ENCODE measurements around the gene ZCCHC14.
"Not testable (repeated sequence)": the region's sequence is repeated elsewhere in the genome, so short reads cannot be mapped to it uniquely, and the experiment has no call there.

Gene ZCCHC14

DNA sequence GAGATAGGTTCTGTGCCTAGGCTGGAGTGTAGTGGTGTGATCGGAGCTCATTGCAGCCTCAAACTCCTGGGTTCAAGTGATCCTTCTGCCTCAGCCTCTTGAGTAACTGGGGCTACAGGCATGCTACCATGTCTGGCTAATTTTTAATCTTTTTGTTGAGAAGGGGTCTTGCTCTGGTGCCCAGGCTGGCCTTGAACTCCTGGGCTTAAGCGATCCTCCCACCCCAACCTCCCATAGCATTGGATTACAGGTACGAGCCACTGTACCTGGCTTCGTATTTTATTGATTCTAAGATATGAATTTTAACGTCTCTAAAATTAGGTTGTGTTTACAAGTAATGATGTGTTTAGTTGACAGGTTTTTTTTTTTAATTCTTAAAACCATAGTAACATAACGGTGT lies 30.8 kb upstream of the ZCCHC14 start:
- not testable (repeated sequence) for DNase-seq

DNA sequence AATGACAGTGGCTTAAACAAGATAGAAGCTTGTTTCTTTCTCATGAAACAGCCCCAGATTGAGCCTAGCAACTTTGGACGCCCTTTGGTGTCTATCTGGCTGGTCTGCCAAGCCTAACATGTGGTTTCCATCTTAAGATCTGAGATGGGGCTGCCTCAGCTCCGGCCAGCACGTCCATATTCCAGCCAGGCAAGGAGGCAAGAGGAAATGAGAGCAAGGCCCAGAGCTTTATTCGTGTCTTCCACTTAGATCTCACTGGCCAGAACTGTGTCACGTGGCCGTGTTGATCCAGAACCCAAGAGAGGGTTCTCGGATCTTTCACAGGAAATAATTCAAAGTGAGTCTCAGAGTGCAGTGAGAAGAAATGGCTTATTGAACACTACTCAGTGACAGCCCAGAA lies 28.9 kb upstream of the ZCCHC14 start:
- not testable (repeated sequence) for DNase-seq

DNA sequence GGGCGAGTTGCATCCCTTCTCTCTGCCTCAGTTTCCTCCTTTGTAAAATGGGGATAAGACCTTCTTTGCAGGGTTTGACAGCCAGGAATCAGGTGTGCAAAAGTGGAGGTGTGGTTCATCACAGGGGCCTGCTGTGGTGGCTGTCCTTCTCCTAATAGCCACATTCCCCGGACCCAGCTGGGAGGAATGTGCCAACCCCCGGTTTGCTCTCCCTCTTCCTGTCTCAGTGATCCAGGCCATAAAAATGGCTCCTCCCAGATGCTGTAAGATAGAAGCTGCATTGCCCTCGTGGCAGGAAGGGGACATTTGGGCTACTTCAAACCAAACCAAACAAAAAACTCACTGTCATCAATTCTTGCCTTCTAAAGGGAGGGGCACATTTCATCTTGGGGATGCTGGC lies 26.3 kb upstream of the ZCCHC14 start:
- DNase-seq: not testable (repeated sequence)

- DNase-seq: not testable (repeated sequence)
These were observed 25.7 kb upstream of the ZCCHC14 start for GRCh38 chr16:87518430-87519051.

GRCh38 chr16:87517610-87518429 lies 25.0 kb upstream of the ZCCHC14 start:
- DNase-seq: peak; percentile 13

GRCh38 chr16:87516361-87516760 lies 23.5 kb upstream of the ZCCHC14 start:
- no peak for DNase-seq

DNA sequence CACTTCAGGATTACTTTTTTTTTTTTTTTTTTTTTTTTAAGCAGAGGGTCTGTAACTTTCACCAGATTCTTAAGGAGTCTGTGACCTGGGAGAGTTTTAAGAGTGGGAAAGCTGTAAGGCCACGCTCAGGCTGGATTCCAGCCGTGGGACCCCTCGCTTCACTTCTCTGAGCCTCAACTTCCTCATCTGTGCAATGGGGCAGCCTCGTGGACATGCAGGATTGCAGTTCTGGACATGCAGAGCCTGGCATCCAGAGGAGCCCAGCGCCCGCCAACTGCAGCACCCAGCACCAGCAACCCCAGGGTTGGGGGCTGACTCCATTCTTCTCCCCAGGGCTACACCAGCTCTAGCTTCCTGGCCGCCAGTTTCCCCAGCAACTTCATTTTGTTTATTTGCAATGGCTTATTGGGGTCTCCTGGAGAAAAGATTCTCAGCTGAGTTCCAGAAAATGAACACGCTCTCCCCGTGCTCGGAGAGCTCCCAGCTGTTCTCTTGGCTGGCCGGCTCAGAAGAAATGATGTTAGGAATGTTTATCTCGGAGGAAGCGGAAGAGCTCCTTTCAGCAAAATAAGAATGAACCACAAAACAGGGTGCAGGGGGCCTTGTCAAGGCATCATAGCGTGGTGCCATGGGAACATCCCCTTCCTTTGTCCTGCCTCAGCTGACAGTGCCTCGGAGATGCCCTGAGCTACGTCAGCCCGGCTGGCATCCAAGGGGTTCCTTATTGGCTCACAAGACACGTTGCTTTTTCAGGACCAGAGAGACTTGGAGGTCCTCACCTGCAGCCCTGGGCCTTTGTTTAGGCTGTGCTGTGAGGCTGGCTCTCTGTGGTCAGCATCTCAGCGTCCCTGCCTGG lies 22.9 kb upstream of the ZCCHC14 start:
- DNase-seq: no peak

- DNase-seq: not testable (repeated sequence)
These were observed 17.0 kb upstream of the ZCCHC14 start for GRCh38 chr16:87509778-87510177.

- DNase-seq: no peak
These were observed 14.7 kb upstream of the ZCCHC14 start for GRCh38 chr16:87507351-87508069.

DNA sequence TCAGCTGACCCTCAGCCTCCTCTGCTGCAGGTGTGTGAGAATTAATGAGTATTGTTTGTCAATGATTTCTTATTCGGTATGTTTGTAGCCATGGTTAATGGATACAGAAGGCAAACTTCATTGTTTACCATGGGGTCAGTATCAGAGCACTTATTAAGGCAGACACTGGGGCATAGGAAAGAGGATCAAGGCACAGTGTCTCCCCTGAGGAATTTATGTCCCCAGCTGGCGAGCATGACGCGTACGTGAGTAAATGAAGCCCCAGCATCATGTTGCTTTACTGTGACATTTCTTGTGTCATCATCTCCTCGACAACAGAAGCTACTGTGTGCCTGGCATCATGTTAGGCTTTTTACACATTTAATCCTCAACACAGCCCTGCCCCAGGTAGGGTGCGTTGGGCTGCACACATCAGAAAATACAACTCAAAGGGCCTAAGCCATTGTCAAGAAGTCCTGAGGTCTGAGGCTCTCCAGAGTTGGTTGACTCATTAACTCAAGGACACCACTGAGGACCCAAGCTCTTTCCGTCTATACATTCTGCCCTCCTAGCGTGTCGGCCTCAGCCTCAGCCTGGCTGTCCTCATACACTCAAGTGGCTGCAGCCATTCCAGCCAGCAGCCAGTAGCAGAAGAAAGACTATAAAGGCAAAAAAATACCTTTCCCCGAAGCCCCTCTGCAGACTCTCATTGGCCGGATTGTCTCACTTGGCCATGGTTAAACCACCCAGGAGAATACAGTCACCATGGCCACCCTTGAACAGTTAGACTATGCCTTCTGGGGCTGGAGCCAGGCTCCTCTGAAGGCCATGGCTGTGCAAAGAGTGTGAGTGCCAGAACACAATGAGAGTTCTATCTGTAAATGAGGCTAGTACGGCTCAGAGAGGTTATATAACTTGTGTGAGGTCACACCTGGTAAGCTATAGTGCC lies 13.9 kb upstream of the ZCCHC14 start:
- DNase-seq: no peak

DNA sequence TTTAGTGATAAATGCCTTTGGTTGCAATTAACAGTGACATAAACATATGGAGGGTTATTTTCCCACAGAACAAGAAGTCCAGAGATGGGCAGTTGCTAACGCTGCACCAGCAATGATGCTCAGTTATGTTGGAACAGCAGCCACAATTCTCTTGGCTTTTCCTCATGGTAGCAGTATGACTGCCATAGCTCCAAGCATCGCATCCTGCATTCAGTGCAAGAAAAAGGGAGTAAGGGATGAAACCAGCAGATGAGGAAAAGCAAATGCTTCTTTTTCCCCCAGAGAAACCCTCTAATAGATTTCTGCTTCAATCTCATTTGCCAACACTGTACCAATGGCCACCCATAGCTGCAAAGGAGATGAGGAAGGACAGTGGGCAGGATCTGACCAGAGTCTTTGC lies 13.0 kb upstream of the ZCCHC14 start:
- no peak for DNase-seq

- not testable (repeated sequence) for DNase-seq
These were observed 10.6 kb upstream of the ZCCHC14 start for GRCh38 chr16:87503232-87503937.

GRCh38 chr16:87502308-87502969 lies 9.6 kb upstream of the ZCCHC14 start:
- DNase-seq: no peak

GRCh38 chr16:87501117-87501516 lies 8.3 kb upstream of the ZCCHC14 start:
- no peak for DNase-seq

DNA sequence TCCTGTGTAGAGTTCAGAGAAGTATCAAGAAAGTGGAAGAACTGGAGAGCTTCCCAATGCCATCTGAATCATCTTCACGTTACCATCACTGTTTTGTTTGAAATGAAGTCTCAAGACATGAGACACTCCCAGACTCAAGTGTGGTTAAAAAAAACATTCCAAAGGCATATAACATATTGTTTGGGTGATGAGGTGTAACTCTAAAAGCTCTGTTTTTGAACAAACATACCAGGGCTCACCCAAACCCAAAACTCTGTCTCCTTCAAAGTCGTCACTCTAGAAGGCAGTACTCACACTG lies 6.3 kb upstream of the ZCCHC14 start:
- DNase-seq: no peak

DNA sequence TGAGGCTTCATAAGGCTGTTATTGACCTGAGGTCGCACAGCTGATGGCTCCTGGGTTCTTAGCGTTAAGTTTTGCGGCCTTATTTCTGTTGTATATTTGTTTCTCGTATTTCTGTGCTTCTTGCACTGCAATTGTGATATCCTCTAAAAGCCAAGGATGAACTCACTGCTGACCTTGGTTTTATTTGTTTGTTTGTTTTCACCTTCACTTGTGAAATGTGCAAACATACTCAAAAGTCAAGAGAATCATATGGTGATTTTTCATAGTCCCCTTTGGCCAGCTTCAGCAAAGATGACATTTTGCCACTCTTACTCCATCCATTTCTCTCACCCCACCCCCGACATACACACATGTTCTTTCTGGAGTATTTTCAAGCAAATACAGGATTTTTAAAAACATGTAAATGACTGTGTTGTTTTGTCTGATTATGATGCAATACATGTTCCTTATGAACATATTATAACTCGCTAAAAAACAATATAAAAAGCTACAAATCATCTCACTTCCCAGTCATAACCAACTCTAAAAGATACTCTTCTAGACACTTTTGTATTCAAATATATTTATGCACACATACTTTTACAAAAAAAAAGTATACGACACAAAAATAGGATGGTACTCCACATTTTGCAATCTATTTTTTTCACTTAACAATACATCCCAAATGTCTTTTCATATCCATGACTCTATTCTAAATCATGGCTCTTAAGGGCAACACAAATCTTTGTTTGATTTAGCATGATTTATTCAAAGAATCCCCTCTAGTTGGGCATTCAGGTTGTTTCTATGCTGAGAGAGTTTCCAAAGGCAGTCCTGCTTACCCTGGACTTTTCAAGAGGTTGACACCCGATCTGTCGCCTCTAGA lies 5.7 kb upstream of the ZCCHC14 start:
- peak; percentile 6 for DNase-seq

GRCh38 chr16:87497767-87498290 lies 5.0 kb upstream of the ZCCHC14 start:
- not testable (repeated sequence) for DNase-seq

DNA sequence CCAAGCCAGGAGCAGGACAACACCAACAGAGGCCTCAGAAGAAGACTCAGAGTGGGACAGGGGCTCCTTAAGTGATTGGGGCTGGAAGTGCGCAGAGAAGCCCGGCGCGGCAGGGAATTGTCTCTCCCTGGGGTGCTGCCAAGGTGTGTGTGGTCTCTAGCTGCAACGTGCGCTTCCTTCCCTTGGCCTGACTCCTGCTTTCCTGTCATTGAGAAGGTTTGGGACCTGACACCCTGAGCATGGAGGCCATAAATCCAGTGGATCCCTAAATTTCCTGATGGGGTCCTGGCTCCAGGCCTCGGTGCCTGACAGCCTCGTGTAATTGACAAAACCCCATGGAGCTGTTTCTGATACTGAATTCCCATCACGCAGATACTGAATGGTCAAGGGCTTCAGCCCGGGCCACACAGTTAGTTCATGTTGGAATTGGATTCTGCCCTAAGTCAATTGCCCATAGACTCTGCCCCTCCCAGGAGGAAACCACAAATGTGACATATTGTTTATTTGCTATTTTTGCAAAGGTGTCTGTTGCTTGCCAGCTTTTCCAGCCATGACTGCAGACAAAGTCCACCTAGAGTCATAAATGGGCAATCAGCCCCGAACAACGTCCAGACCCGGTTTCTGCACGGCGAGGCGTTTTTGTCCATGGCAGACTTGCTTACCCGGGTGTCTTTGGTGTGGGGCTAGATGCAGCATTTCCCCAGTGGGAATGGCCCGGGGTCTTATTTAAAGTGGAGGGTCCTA lies 4.4 kb upstream of the ZCCHC14 start:
- not testable (repeated sequence) for DNase-seq

GRCh38 chr16:87496447-87496801 lies 3.6 kb upstream of the ZCCHC14 start:
- DNase-seq: no peak

Measured in DMS53 (cell line).